Measurements from ENCODE around the gene INSC. TPM values are rescaled to one million over a fixed set of nuclear protein-coding genes. Genes with fewer than 3 reads are reported as not detected.

The INSC gene
- total and polyA plus RNA-seq, 7 donors, result 1.4 to 5.4 (median 2.9) TPM

- DNase-seq, result no peak
- Histone ChIP-seq H3K36me3 (no peaks in the 10 kb centered on the region), H3K4me3 (no peak overlapping the region), H3K9me3 (no peaks in the 10 kb centered on the region), H3K27me3 (no peaks in the 10 kb centered on the region), H3K27ac (no peak overlapping the region), H3K4me1 (no peaks in the 10 kb centered on the region)
- TF ChIP-seq POLR2A (IDR thresholded peaks at IDR 0.05) (no peak), EP300 (IDR thresholded peaks at IDR 0.05) (no peak), CTCF (IDR thresholded peaks at IDR 0.05) (no peak), POLR2AphosphoS5 (IDR thresholded peaks at IDR 0.05) (no peak)
- intact Hi-C loops (cut with DNase I), result no loop called here
- 52 to 60% methylated on average over 3 of the region's 3 CpGs for WGBS, 2 donors
Measured at GRCh38 chr11:15276621-15277020, 161.9 kb downstream of the INSC start.

- intact Hi-C loops (cut with DNase I), result no loop called here
- 67 to 74% methylated on average over 5 of the region's 5 CpGs for WGBS, 2 donors
- Histone ChIP-seq H3K36me3 (no peaks in the 10 kb centered on the region), H3K9me3 (no peaks in the 10 kb centered on the region), H3K27me3 (no peaks in the 10 kb centered on the region), H3K4me1 (no peaks in the 10 kb centered on the region), H3K4me3 (no peak overlapping the region), H3K27ac (no peak overlapping the region)
- no peak for TF ChIP-seq CTCF (IDR thresholded peaks at IDR 0.05)
- no peak for TF ChIP-seq POLR2AphosphoS5 (IDR thresholded peaks at IDR 0.05)
- no peak for TF ChIP-seq POLR2A (IDR thresholded peaks at IDR 0.05)
- no peak for TF ChIP-seq EP300 (IDR thresholded peaks at IDR 0.05)
- DNase-seq, result no peak
Measured at GRCh38 chr11:15278128-15278527, 163.4 kb downstream of the INSC start.

- Histone ChIP-seq H3K36me3 (no peaks in the 10 kb centered on the region), H3K27me3 (no peaks in the 10 kb centered on the region), H3K4me3 (no peak overlapping the region), H3K4me1 (no peaks in the 10 kb centered on the region), H3K27ac (no peak overlapping the region), H3K9me3 (no peaks in the 10 kb centered on the region)
- intact Hi-C loops (cut with DNase I), result no loop called here
- TF ChIP-seq POLR2A (IDR thresholded peaks at IDR 0.05) (no peak), EP300 (IDR thresholded peaks at IDR 0.05) (no peak), CTCF (IDR thresholded peaks at IDR 0.05) (no peak), POLR2AphosphoS5 (IDR thresholded peaks at IDR 0.05) (no peak)
- no peak for DNase-seq
Measured at GRCh38 chr11:15280393-15280792, 165.7 kb downstream of the INSC start.

- intact Hi-C loops (cut with DNase I), result no loop called here
- WGBS, 2 donors, result 85 to 87% methylated on average over 2 of the region's 2 CpGs
- DNase-seq, result no peak
- H3K4me3 ChIP-seq, result no peak overlapping the region
- no peaks in the 10 kb centered on the region for H3K9me3 ChIP-seq
- H3K27ac ChIP-seq, result no peak overlapping the region
- no peaks in the 10 kb centered on the region for H3K4me1 ChIP-seq
- no peaks in the 10 kb centered on the region for H3K27me3 ChIP-seq
- no peaks in the 10 kb centered on the region for H3K36me3 ChIP-seq
- TF ChIP-seq POLR2A (IDR thresholded peaks at IDR 0.05), result no peak
- no peak for TF ChIP-seq EP300 (IDR thresholded peaks at IDR 0.05)
- no peak for TF ChIP-seq POLR2AphosphoS5 (IDR thresholded peaks at IDR 0.05)
- TF ChIP-seq CTCF (IDR thresholded peaks at IDR 0.05), result no peak
Measured at GRCh38 chr11:15282754-15283153, 168.0 kb downstream of the INSC start.

GRCh38 chr11:15286465-15286864, 171.7 kb downstream of the INSC start:
- Histone ChIP-seq H3K27ac (no peak overlapping the region), H3K9me3 (no peaks in the 10 kb centered on the region), H3K4me1 (no peaks in the 10 kb centered on the region), H3K4me3 (no peak overlapping the region), H3K27me3 (no peaks in the 10 kb centered on the region), H3K36me3 (no peaks in the 10 kb centered on the region)
- 34 to 51% methylated on average over 2 of the region's 2 CpGs for WGBS, 2 donors
- TF ChIP-seq POLR2A (IDR thresholded peaks at IDR 0.05) (no peak), EP300 (IDR thresholded peaks at IDR 0.05) (no peak), POLR2AphosphoS5 (IDR thresholded peaks at IDR 0.05) (no peak), CTCF (IDR thresholded peaks at IDR 0.05) (no peak)
- DNase-seq, result no peak
- intact Hi-C loops (cut with DNase I), result no loop called here

Data from sigmoid colon (tissue), 7 donors.